Stimulated activated CD4-positive, alpha-beta T cell treated with anti-CD3 and anti-CD28 coated beads, Interleukin-4, amount 100 ng/mL, for 48 hours (primary cell): ENCODE measurements around the gene CACNA2D3.

Experiments
- DNase-seq, 2 donors: peaks; one replicate each; pipeline ENCODE4 v3.0.0-alpha.2; 2020; ENCODE audit warnings: low read depth in 2 of 2

Gene CACNA2D3

GRCh38 chr3:54918516-54918915, 796.2 kb downstream of the CACNA2D3 start:
- no peak for DNase-seq

GRCh38 chr3:54928046-54928770, 805.9 kb downstream of the CACNA2D3 start, which contains the start of gene LRTM1:
Gene LRTM1 (minus strand): TSS chr3:54928059. CDS start chr3:54927911, 148 bp downstream.
- no peak for DNase-seq

- no peak for DNase-seq
Observed at GRCh38 chr3:54931182-54931581, 808.8 kb downstream of the CACNA2D3 start.

GRCh38 chr3:54932606-54933005, 810.3 kb downstream of the CACNA2D3 start:
- no peak for DNase-seq

GRCh38 chr3:54935869-54936268, 813.5 kb downstream of the CACNA2D3 start:
- DNase-seq: no peak

- no peak for DNase-seq
Observed at GRCh38 chr3:54936561-54936960, 814.2 kb downstream of the CACNA2D3 start.

GRCh38 chr3:54939557-54940300, 817.4 kb downstream of the CACNA2D3 start:
- no peak for DNase-seq

GRCh38 chr3:54940971-54941370, 818.6 kb downstream of the CACNA2D3 start:
- no peak for DNase-seq

GRCh38 chr3:54941690-54942362, 819.5 kb downstream of the CACNA2D3 start:
- no peak for DNase-seq

- DNase-seq: no peak
Observed at GRCh38 chr3:54949491-54950044, 827.2 kb downstream of the CACNA2D3 start.

- no peak for DNase-seq
Observed at GRCh38 chr3:54950391-54951003, 828.1 kb downstream of the CACNA2D3 start.

- DNase-seq: no peak
Observed at GRCh38 chr3:54951405-54951804, 829.1 kb downstream of the CACNA2D3 start.

- DNase-seq: no peak
Observed at GRCh38 chr3:54954022-54954421, 831.7 kb downstream of the CACNA2D3 start.

GRCh38 chr3:54954521-54954920, 832.2 kb downstream of the CACNA2D3 start:
- no peak for DNase-seq

- DNase-seq: no peak
Observed at GRCh38 chr3:54955496-54955895, 833.1 kb downstream of the CACNA2D3 start.

GRCh38 chr3:54955941-54956340, 833.6 kb downstream of the CACNA2D3 start:
- DNase-seq: no peak

GRCh38 chr3:54957711-54958110, 835.4 kb downstream of the CACNA2D3 start:
- no peak for DNase-seq

- DNase-seq: no peak
Observed at GRCh38 chr3:54960082-54960481, 837.7 kb downstream of the CACNA2D3 start.

- no peak for DNase-seq
Observed at GRCh38 chr3:54960701-54961100, 838.3 kb downstream of the CACNA2D3 start.

- no peak for DNase-seq
Observed at GRCh38 chr3:54962200-54962599, 839.8 kb downstream of the CACNA2D3 start.

- no peak for DNase-seq
Observed at GRCh38 chr3:54963641-54964040, 841.3 kb downstream of the CACNA2D3 start.

GRCh38 chr3:54964081-54964480, 841.7 kb downstream of the CACNA2D3 start:
- DNase-seq: no peak
